ENCODE data around the gene PLB1.
"Not testable (repeated sequence)": the region's sequence is repeated elsewhere in the genome, so short reads cannot be mapped to it uniquely, and the experiment has no call there.

The PLB1 gene

DNA sequence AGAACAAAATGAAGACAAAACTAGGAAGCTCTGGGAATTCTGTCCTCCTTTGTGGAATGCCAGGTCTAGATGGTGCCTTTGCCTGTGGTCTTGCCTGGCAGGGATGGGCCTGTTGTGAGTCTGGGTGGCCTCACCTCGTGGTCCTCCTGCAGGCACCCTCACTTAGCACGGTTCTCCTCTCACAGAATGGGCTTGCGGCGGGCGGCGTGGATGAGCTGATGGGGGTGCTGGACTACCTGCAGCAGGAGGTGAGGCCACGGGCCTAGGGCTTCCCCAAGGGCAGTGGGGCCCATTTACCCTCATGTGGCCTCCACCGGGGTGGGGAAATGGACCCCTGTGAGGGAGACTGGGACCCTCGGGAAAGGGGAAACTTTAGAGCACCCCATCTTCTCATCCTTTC, 42.3 kb downstream of the PLB1 start:
- no peak for DNase-seq (ENCODE audit: low spot score)

DNA sequence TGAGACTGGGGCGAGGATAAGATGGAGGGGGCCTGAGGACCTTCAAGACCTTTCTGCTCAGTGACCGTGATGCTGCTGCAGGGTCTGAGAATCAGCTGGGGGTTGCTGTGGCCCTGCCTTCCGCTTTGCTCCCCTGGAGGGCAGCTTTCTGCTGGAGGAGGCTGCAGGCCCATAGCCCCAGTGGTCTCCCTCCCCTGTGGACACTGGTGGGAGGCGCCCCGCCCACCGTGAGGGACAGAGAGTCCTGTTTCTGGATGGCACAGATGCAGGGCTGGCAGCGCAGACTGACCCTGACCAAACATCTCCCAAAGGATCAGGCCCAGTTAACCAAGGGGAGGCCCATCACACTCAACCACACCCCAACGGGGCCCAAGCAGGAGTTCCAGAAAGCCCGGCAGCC, 42.8 kb downstream of the PLB1 start:
- DNase-seq (ENCODE audit: low spot score) = no peak

DNA sequence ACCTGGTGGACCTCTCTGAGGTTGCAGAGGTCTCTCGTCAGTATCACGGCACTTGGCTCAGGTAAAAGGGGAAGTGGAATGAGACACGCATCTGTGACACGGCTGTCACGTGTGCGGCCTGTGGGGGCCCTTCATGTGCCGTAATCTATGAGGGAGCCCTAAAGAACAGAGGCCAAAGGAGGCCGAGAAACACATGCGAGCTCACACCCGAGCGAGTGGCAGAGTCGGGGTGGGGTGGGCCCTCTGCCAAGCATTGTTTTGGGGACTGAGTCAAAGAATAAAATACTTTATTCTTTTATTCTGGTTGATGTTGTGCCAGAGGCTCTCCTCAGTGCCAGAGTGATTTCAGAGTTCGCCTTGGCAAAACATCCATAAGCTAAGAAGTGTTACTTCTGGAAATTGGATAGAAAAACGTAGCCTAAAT, 43.3 kb downstream of the PLB1 start:
- DNase-seq (ENCODE audit: low spot score) = no peak

DNA sequence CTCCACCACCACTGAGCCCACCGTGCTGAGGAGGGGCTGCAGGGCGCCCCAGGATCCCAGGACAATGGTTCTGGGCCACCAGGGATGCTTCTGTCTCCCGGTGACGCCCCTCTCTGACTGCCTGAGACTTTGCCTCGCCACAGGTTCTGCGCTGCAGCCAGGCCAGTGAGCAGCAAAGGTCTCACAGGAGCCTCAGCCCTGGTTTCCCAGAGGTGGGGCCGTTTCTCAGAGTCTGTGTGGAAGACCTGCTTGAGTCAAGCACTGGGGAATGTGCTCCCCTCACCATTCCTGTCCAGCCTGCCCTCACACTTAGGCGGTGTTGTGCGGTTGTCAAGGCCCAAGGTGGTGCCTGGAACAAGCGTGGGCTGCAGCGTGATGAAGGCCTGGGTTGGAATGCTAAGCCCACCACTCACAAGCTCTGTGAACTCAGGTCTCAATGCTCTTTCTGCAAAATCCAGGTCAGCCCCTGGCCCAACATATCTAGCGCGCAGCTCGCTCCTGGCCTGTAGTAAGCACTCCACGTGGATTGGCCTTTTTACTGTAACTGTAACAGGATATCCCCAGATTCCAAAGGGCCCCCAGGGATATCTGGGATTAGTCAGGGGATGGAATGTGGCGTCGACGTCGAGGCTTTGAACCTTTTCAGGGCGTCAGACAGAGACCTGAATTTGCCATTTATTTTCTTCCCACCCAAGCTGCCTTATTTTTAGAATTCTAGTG, 47.6 kb downstream of the PLB1 start:
- no peak for DNase-seq (ENCODE audit: low spot score)

DNA sequence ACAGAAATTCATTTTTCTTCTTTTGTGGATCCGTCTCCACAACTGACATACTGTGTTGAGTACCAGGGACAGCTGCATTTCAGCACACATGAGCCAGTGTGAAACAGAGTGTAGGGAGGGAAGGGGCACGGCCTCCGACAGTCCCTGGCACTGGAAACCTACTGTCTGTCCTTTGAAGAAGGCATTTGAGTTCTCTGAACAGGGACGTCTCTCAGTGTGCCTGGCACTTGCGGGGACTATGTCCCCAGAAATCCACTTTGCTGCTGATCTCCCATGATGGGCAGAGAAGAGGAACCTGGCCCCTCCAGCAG, 48.1 kb downstream of the PLB1 start:
- DNase-seq (ENCODE audit: low spot score) = no peak

DNA sequence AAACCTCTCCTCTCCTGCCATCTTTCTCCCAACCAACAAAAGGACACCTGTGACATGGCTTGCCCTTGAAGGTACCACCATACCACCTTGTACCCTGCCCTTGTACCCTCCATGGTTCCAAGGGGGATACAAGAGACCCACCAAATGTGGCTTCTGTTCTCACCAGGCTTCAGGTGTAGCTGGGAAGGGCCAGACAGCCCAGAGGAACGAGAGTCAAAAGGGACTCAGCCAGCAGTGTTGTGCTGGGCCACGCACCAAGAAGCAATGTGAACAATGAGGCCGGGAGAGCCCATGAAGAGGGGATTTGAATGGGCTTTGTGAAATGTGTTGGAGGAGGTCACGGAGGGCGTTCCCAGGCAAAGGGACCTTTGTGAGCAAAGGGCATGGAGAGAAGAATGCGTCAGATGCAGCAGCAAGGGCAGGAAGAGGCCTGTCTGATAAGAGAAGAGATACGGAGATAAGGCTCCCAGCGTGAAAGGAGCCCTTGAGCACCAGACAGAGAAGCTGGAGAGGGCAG, 48.6 kb downstream of the PLB1 start:
- DNase-seq (ENCODE audit: low spot score) = no peak

DNA sequence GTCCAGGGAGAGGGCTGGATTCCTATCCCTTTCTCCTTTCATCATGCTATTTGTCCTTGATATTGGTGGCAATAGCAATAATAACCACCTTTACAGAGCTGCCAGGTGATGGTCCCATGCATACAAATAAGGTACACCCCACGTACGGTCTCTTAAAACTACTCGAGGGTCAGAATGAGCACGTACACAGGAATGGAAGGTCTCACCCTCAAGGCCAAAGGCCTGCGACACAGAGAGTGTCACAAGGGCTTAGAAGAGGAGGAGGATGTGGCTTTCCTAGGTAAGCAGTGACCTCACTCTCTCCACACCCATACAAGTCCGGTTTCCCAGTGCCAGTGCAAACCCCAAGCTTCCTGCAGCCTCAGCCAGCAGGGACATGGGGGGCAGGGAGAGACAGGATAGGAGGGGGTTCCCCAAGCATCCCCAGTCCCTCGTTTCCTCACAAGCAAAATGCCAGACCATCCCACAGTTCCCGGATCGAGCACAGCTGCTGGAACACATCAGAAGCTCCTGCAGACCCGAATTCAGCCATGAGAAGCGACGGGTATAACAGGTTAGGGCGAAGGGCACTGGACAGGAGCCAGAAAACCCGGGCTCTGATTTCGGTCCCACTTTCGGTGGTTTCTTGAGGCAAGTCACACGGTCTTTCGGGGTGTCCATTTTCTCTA, 49.2 kb downstream of the PLB1 start:
- DNase-seq (ENCODE audit: low spot score) = no peak

DNA sequence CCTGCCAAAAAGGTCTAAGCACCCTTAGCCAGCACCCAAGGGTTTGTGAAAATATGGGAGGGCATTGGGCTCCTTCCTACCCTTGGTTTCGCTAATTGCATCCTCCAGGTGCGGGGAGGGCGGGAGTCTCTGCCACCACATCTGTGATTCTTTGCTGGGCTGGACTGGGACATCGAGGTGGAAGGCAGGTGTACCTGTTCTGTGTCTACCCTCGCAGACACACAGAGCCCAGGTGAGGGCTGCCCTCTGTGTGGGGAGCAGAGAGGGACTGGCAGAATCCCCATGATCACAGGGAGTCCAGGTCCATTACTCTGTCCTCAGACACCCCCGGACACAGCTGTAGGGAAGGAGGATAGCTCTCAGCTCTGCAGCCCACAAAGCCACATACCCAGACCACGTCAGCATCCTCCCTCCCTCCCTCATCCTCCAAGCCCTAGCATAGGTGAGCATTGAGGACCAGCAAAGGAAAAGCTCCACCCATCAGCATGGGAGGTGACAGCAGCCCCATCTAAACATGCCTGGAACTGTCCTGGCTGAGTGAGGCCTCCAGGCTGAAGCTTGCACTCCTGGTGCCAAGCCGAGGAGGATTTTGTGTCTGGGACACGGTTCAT, 49.8 kb downstream of the PLB1 start:
- no peak for DNase-seq (ENCODE audit: low spot score)

DNA sequence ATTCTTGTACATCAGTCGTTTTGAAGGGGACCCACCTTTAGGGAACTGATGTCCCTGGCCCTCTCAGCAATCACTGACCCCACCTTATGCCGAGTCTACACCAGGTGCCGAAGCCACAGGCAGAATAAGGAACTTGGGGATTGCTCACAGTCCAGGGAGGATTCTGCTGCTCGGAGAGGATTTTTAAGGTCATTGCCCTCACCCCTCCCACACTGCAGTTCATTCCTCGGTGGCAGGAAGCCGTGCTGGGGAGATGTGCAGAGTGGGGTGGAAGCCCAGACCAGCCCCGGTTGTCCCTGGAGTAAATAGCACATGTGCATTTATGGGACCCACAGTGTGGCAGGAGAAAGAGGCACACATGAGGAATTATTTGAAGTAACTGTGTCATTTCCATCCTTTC, 50.4 kb downstream of the PLB1 start:
- no peak for DNase-seq (ENCODE audit: low spot score)

DNA sequence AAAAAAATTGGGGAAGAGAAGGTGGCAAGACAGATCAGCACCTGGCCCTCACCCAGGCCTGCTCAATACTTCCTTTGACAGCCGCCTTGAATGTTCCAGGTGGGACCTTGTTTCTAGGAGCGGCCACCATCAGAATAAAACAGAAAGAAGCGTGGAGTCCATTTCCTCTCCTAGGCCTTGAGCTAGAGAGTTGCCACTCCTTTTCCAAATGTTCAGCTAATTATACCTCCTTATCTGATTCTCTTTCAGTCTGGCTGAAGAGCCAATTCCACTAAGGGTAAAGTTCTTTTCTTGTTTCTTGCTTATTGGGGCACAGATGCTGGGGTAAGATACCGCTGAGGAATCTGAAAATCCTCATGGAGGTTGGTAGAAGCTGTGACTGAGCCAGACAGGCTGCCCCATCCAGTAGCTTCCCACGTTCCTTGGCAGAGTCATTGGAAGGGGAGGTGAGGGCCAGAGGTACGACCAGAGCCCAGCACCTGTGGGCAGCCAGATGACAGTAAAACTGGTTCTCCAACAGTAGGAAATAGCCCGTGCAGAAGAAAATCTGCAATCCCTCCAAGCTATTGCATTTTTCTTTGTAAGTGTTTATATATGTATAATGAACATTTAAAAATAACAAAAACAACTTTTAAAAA, 51.5 kb downstream of the PLB1 start:
- no peak for DNase-seq (ENCODE audit: low spot score)

DNA sequence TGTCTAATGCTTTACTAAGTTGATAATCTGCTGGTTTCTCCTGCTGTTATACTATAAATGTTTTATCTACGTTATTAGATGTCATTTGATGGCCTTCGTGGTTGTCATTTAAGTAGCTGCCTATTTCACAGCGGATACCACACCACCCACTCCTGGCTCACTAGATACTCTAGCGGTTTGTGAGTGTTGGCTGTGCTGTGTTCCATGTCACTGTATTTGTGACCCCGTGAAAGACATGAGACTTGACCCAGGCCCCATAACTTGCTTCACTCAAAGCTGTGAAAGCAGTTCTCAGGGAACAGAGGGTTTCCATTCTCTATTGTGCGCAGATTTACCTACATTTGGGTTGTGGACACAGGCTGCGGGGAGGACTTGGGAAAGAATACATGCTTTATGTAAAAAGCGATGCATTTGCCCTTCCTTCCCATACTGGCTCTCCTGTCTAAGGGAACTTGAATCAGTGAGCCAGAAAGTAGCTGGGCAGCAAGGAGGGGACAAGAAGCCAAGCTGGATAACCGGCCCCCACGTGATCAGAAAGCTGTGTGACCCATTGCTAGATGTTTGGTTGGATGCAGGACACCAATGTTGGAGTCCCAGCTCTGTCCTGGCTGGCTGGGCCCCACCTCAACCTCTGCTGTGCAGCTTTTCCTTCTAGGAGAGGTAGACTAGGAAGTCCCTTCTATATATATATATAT, 52.2 kb downstream of the PLB1 start:
- DNase-seq (ENCODE audit: low spot score) = no peak

DNA sequence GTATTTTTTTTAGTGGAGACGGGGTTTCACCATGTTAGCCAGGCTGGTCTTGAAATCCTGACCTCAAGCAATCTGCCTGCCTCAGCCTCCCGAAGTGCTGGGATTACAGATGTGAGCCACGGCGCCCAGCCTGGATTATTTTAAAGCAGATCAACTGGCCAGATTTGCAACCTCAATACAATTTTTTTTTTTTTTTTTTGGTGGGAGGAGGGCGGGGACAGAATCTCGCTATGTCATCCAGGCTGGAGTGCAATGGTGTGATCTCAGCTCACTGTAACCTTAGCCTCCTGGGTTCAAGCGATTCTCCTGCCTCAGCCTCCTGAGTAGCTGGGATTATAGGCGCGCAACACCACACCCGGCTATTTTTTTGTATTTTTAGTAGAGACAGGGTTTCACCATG, 54.5 kb downstream of the PLB1 start:
- DNase-seq (ENCODE audit: low spot score) = not testable (repeated sequence)

DNA sequence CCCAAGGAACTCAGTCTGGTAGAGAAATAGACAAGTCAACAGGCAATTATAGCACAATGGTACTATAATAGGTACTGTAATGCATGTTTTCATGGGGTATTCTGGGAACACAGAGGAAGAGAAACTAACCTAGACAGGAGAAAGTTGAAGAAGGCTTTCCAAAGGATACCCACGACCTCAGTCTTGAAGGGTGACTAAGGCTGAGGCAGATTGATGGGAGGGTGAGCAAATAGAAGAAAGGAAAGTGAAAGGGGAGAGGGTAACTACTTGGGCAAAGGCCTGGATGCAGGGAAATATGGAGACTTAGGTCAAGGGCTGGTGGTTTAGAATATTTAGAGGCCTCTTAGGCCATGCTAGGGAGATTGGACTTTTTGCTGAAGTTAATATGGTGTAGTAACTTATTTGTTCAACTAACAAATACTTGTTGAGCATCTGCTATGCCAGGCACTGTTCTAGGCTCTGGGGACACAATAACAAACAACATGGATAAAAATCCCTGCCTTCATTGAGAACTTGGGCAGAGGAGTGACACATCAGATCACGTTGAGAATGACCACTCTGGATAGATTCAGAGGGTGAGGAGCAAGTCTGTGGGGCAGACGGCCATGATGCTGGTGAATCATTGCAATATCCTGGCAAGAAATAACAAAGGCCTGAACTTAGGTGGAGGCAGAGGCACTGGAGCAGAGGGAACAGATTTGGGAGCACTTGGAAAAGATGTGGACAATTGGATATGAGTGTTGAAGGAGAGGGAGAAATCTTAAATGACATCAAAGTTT, 56.4 kb downstream of the PLB1 start:
- peak; percentile 19 for DNase-seq (ENCODE audit: low spot score)

DNA sequence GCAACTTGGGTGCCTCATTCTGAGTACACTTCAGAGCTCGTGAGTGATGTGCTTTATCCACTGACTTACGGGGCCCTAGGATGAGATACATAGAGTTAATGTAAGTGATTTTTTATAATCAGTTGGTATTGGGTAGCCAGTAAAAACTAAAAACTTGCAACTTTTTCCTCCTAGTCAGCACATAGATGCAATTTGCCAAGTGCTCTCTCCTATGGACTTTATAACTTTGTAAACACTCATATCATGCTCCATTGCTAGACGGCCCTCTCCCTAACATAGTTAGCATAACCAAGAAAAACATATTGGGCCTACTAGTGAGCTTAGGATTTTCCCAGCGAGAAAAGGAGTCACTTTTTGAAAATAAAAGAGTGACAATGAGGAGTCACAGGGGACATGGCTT, 60.4 kb downstream of the PLB1 start:
- no peak for DNase-seq (ENCODE audit: low spot score)

DNA sequence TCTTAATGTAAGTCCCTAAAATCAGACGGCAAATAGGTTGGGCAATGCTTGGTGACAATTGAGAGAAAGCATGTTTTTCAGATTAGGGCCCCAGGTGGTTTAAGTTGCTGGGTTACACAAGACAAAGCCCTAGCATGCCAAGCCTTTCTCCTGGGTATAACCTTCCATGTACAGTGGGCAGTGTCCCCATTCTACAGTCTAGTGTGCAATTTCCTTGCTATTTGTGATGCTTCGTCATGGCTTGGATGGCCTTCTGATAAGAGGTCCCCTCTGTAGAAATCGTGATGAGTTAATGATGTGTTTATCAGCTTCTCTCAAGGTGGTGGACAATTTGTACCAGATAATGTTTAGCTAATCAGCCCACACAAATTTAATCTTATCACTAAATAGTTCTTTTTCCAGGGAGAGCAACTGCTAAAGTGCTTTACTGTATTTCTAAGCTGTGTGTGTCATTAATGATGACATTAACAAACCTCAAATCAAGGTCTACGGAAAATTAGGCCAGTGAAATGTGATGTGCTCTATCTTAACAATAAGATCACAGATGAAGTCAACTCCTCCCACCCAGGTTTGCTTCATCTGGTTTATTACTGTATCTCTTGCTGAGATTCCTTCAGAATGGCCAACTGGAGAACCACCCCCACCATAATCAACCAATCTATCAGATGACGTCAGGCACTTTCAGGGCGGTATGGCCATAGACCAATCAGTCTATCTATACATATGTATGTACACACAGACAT, 61.7 kb downstream of the PLB1 start:
- no peak for DNase-seq (ENCODE audit: low spot score)

DNA sequence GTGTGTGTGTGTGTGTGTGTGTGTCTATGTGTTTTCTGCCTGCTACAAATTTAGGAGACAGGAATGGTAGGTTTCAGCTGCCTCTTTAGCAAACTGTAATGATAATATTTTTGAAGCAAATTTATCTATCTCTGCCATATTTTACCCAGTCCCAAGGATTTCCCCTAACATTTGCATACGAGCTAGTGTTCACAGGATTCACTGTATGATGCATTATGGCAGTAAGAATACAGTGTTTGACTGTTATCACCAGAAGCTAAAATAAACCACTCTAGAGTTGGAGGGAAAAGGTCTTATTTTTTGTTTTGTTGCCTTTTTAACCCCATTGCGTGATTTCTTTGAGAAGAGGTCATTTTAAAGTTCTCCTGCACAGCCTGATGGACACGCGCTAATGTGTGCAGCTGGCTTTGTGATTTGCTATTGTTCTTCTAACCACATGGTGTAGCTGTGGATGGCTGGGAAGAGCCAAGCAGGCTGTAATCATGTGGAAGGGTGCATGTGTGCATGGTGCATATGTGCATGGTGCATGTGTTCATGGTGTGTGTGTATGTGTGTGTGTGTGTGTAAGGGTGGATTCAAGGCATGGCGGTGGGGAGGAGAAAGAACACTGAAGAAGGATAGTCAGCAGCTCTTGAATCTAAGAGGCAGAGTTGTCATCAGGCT, 62.4 kb downstream of the PLB1 start:
- DNase-seq (ENCODE audit: low spot score) = no peak

DNA sequence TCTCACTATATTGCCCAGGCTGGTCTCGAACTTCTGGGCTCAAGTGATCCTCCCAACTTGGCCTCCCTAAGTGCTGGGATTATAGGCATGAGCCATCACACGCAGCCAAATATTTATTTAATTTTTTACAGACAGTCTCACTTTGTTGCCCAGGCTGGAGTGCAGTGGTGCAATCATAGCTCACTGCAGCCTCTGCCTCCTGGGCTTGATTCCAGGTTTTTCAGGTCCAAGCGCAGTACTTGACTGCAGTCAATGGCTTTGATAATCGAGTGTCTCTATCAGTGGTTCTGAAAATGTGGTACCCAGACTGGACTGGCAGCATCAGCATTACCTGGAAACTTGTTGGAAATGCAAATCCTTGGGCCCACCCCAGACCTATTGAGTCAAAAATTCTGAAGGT, 63.1 kb downstream of the PLB1 start:
- DNase-seq (ENCODE audit: low spot score) = no peak

DNA sequence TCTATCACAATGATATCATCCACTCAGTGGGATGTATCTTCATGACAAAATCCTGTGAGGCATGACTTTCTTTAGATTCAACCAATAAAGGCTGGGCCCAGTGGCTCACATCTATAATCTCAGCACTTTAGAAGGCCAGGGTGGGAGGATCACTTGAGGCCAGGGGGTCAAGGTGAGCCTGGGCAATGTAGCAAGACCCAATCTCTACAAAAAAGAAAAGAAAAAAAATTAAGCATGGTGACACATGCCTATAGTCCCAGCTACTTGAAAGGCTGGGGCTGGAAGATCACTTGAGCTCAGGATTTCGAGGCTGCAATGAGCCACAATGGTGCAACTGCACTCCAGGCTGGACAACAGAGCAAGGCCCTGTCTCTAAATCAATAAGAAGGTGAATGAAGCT, 68.0 kb downstream of the PLB1 start:
- DNase-seq (ENCODE audit: low spot score) = no peak

DNA sequence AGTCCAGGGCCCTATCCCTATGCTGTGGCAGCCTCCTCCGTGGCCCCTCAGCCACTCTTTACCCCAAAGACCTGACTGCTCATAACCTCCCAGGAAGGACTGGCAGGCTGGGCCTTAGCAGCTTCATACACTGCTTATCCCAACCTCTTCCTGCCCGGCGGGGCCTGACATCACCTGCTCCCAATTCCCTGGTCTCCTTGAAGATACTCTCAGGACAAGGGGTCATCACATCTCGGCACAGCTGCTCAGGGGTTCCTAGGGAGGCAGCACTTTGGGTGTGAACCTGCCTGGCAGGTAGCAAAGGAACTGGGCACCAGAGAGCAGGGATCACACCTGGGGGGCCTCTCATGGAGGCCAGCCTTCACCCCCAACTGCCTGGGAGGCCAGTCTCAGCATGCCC, 68.5 kb downstream of the PLB1 start:
- no peak for DNase-seq (ENCODE audit: low spot score)

DNA sequence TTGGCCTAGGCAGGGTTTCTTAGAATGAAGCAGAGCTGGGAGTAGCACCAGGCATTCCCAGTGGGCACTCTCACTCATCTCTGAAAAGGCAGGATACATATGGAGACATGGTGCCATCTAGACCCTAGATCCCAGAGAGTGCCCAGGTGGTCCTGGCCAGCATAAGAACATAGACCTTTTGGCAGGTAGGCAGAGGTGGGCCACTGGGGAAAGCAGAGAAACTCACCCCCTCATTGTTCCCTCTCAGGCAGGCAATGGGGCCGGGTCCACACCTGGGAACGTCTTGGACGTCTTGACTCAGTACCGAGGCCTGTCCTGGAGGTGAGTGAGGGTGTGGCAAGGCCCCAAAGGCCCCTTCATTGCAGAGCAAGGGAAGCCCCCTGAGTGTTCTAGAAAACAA, 69.2 kb downstream of the PLB1 start:
- DNase-seq (ENCODE audit: low spot score) = no peak
